ENCODE measurements around the gene WDR89. TPM values are rescaled to one million over a fixed set of nuclear protein-coding genes. Genes with fewer than 3 reads are reported as not detected.

The WDR89 gene
- total and polyA plus RNA-seq, 2 donors (not counting 1 experiment from before 2014, with no cell fraction given): 5.9 to 19.0 TPM

DNA sequence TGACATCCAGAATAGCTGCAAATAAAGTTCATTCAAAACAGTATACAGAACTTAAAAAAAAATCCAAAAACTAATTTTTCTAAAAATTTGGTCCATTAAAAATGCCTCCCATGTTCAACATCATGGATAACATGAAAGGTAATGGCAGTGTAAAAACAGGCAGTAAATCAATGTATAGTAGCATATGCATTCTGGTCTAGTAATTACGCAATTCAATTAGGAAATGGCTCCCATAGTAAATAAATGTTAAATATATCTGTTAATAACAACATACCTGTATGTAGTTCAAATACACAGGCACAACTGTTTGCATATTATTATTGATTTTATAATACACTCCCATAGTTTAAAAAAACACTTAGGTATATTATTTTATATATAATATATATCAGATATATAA is 43.7 kb upstream of the WDR89 start:
- intact Hi-C loops (cut with micrococcal nuclease): no loop called here
- Mint-ChIP-seq H3K27me3 (no peaks in the 10 kb centered on the region), H3K4me1 (no peaks in the 10 kb centered on the region), H3K27ac (no peak overlapping the region), H3K4me3 (no peak overlapping the region), H3K9me3 (ENCODE audit: insufficient read depth) (no peaks in the 10 kb centered on the region)
- WGBS (ENCODE audit: insufficient coverage): no CpG with 5 or more reads among the region's 1 CpG
- Histone ChIP-seq H3K9me3 (ENCODE audit: control extremely low read depth in 1 of 3, control insufficient read depth in 2 of 3, insufficient read depth in 1 of 3, low read length in 2 of 3) (no peaks in the 10 kb centered on the region), H3K27me3 (replicated peaks in 1 of 4; ENCODE audit: control extremely low read depth in 1 of 4, control insufficient read depth in 3 of 4, insufficient read depth in 4 of 4, low read length in 3 of 4) (no peaks in the 10 kb centered on the region), H3K4me2 (replicated peaks; ENCODE audit: low read depth, low read length, poor library complexity, severe bottlenecking) (no peak overlapping the region), H3K79me2 (ENCODE audit: control insufficient read depth, insufficient read depth, low read length) (peaks cover 3% of the 10 kb centered on the region), H3K36me3 (replicated peaks in 1 of 2; ENCODE audit: control extremely low read depth in 1 of 2, control insufficient read depth in 1 of 2, extremely low read depth in 1 of 2, insufficient read depth in 2 of 2, low read length in 1 of 2) (peaks cover 2 to 31% of the 10 kb centered on the region in 2 experiments), H3K9ac (ENCODE audit: low read length) (no peak overlapping the region), H3K27ac (ENCODE audit: low read length in 2 of 2) (no peak overlapping the region), H2AFZ (ENCODE audit: insufficient read depth, low read depth, low read length, poor library complexity, severe bottlenecking) (no peak overlapping the region), H3K4me1 (ENCODE audit: control insufficient read depth in 2 of 2, insufficient read depth in 2 of 2, low read length in 2 of 2) (no peaks in the 10 kb centered on the region), H4K20me1 (ENCODE audit: control insufficient read depth, insufficient read depth, low read length, poor library complexity, severe bottlenecking) (no peaks in the 10 kb centered on the region), H3K4me3 (ENCODE audit: control extremely low read depth in 1 of 5, extremely low read depth in 1 of 5, insufficient read depth in 1 of 5, low read depth in 2 of 5, low read length in 4 of 5) (no peak overlapping the region)
- CTCF ChIA-PET: no interaction called here
- no peak for TF ChIP-seq EZH2 (IDR thresholded peaks at IDR 0.05; ENCODE audit: borderline replicate concordance, insufficient read depth, low read depth, low read length, poor library complexity, severe bottlenecking)
- TF ChIP-seq, protein P1, sequence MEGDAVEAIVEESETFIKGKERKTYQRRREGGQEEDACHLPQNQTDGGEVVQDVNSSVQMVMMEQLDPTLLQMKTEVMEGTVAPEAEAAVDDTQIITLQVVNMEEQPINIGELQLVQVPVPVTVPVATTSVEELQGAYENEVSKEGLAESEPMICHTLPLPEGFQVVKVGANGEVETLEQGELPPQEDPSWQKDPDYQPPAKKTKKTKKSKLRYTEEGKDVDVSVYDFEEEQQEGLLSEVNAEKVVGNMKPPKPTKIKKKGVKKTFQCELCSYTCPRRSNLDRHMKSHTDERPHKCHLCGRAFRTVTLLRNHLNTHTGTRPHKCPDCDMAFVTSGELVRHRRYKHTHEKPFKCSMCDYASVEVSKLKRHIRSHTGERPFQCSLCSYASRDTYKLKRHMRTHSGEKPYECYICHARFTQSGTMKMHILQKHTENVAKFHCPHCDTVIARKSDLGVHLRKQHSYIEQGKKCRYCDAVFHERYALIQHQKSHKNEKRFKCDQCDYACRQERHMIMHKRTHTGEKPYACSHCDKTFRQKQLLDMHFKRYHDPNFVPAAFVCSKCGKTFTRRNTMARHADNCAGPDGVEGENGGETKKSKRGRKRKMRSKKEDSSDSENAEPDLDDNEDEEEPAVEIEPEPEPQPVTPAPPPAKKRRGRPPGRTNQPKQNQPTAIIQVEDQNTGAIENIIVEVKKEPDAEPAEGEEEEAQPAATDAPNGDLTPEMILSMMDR (IDR thresholded peaks at IDR 0.05): no peak
- POLR2A ChIA-PET: no interaction called here
- DNase-seq (no peak), ATAC-seq (ENCODE audit: low read depth) (no peak)

DNA sequence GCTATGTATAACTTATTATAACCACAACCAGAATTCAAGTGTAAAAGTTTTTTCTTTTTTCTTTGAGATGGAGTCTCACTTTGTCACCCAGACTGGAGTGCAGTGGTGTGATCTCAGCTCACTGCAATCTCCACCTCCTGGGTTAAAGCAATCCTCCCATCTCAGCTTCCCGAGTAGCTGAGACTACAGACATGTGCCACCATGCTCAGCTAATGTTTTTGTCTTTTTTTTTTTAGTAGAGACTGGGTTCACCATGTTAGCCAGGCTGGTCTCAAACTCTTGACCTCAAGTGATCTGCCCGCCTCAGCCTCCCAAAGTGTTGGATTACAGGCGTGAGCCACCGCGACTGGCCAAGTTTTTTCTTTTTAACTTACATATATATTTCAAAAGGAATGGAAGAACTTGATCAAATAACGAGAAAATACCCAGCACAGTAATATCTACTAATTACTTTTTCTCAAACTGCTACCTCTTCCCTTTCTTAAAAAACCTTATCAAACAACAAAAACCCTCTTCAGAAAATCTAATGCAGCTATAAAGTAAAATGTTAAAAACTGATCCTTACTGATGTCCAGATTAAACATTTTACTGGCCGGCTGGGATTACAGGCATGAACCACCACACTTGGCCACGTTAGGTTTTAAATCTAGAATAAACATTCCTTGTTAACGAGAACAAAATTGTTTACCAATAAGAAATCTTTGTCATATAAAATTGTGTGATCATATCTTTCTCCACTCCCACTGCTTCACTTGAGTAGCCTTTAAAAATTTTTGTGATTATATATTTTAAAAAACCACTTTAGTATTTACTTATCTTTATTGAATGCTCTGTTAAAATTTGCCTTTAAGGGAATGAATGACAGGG is 41.3 kb upstream of the WDR89 start:
- ATAC-seq (ENCODE audit: low read depth) (no peak), DNase-seq (no peak)
- no peak overlapping the region for H3K4me3 ChIP-seq (ENCODE audit: control extremely low read depth in 1 of 5, extremely low read depth in 1 of 5, insufficient read depth in 1 of 5, low read depth in 2 of 5, low read length in 4 of 5)
- no peak overlapping the region for H3K4me3 Mint-ChIP-seq
- peaks cover 3% of the 10 kb centered on the region for H3K79me2 ChIP-seq (ENCODE audit: control insufficient read depth, insufficient read depth, low read length)
- H3K9me3 Mint-ChIP-seq (ENCODE audit: insufficient read depth): no peaks in the 10 kb centered on the region
- H3K27me3 Mint-ChIP-seq: no peaks in the 10 kb centered on the region
- POLR2A ChIA-PET: no interaction called here
- H3K27ac ChIP-seq (ENCODE audit: low read length in 2 of 2): no peak overlapping the region
- TF ChIP-seq, protein P1 (IDR thresholded peaks at IDR 0.05): no peak
- TF ChIP-seq EZH2 (IDR thresholded peaks at IDR 0.05; ENCODE audit: borderline replicate concordance, insufficient read depth, low read depth, low read length, poor library complexity, severe bottlenecking): no peak
- H3K4me1 ChIP-seq (ENCODE audit: control insufficient read depth in 2 of 2, insufficient read depth in 2 of 2, low read length in 2 of 2): no peaks in the 10 kb centered on the region
- H3K36me3 ChIP-seq (replicated peaks in 1 of 2; ENCODE audit: control extremely low read depth in 1 of 2, control insufficient read depth in 1 of 2, extremely low read depth in 1 of 2, insufficient read depth in 2 of 2, low read length in 1 of 2): peaks cover 0 to 37% of the 10 kb centered on the region in 2 experiments
- no peak overlapping the region for H3K9ac ChIP-seq (ENCODE audit: low read length)
- no peaks in the 10 kb centered on the region for H4K20me1 ChIP-seq (ENCODE audit: control insufficient read depth, insufficient read depth, low read length, poor library complexity, severe bottlenecking)
- no peaks in the 10 kb centered on the region for H3K9me3 ChIP-seq (ENCODE audit: control extremely low read depth in 1 of 3, control insufficient read depth in 2 of 3, insufficient read depth in 1 of 3, low read length in 2 of 3)
- WGBS (ENCODE audit: insufficient coverage): no CpG with 5 or more reads among the region's 9 CpGs
- H2AFZ ChIP-seq (ENCODE audit: insufficient read depth, low read depth, low read length, poor library complexity, severe bottlenecking): no peak overlapping the region
- no peak overlapping the region for H3K4me2 ChIP-seq (replicated peaks; ENCODE audit: low read depth, low read length, poor library complexity, severe bottlenecking)
- no peaks in the 10 kb centered on the region for H3K27me3 ChIP-seq (replicated peaks in 1 of 4; ENCODE audit: control extremely low read depth in 1 of 4, control insufficient read depth in 3 of 4, insufficient read depth in 4 of 4, low read length in 3 of 4)
- no peaks in the 10 kb centered on the region for H3K4me1 Mint-ChIP-seq
- CTCF ChIA-PET: no interaction called here
- H3K27ac Mint-ChIP-seq: no peak overlapping the region
- intact Hi-C loops (cut with micrococcal nuclease): loop anchor here (5.0 kb wide), 1 partner anchor 34 kb away; no protein-coding TSS in a partner anchor
